ENCODE data around the gene PPTC7.
"Not testable (repeated sequence)": the region's sequence is repeated elsewhere in the genome, so short reads cannot be mapped to it uniquely, and the experiment has no call there.

Gene PPTC7

DNA sequence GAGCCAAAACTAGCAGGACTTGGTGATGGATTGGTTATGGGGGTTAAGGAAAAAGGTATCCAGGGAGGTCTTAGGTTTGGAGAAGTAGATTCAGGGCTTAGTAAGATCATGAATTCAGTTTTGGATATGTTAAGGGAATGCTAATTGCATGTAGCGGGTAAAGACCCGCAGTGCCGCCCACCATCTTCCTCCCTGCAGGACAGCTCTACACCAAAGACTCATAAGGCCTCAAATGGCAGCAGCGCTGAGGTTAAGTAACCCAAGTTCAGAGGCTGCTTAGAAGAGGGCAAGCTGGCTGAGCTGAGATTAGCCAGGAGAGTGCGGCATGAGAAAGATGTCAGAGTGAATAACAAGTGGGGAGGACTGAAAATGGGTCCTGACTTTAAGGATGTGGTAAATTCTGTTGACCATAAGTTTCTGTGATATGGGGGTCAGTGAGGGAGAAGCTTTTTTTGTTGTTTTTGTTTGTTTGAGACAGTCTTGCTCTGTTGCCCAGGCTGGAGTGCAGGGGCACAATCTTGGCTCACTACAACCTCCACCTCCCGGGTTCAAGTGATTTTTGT is 54.8 kb downstream of the PPTC7 start:
- no peaks in the 10 kb centered on the region for H3K9me3 ChIP-seq (replicated peaks in 1 of 2; ENCODE audit: control insufficient read depth in 2 of 2, insufficient read depth in 1 of 2, low read depth in 1 of 2, low read length in 2 of 2)
- no peak overlapping the region for H2BK15ac ChIP-seq (ENCODE audit: low read length)
- no peak for DNase-seq (ENCODE audit: low spot score)
- peaks cover 0 to 7% of the 10 kb centered on the region in 2 donors for H3K36me3 ChIP-seq (replicated peaks in 1 of 2; ENCODE audit: control insufficient read depth in 2 of 2, insufficient read depth in 2 of 2, low read length in 2 of 2)
- H2BK5ac ChIP-seq (ENCODE audit: low read length) = no peak overlapping the region
- no CpG with 5 or more reads among the region's 6 CpGs for WGBS, 2 donors (ENCODE audit: extremely low coverage in 2 of 2, insufficient read length in 2 of 2, insufficient replicate concordance in 1 of 2)
- no peak overlapping the region for H4K8ac ChIP-seq (ENCODE audit: low read depth, low read length)
- H2AFZ ChIP-seq (ENCODE audit: low read length) = no peak overlapping the region
- H3K9ac ChIP-seq (ENCODE audit: low read depth, low read length, poor library complexity) = no peak overlapping the region
- H3K18ac ChIP-seq (ENCODE audit: low read length) = no peak overlapping the region
- no peak overlapping the region for H4K91ac ChIP-seq (ENCODE audit: low read depth, low read length, poor library complexity)
- no peaks in the 10 kb centered on the region for H3K27me3 ChIP-seq (ENCODE audit: control insufficient read depth in 3 of 3, insufficient read depth in 3 of 3, low read depth in 1 of 3, low read length in 3 of 3)
- no peak overlapping the region for H3K4me3 ChIP-seq (ENCODE audit: low read length in 2 of 2)
- H2AK5ac ChIP-seq (ENCODE audit: low read depth, low read length) = no peak overlapping the region
- no peaks in the 10 kb centered on the region for H3K79me1 ChIP-seq (ENCODE audit: low read depth, low read length)
- H3K14ac ChIP-seq (ENCODE audit: low read length) = no peak overlapping the region
- H3K4me2 ChIP-seq (ENCODE audit: insufficient read depth, low read length, poor library complexity, severe bottlenecking) = no peak overlapping the region
- no peak overlapping the region for H2BK12ac ChIP-seq (ENCODE audit: low read length)
- no peak overlapping the region for H2BK120ac ChIP-seq (ENCODE audit: low read depth, low read length)
- H3K4ac ChIP-seq (ENCODE audit: low read length) = no peak overlapping the region
- no peak overlapping the region for H3K23ac ChIP-seq (ENCODE audit: low read depth, low read length, poor library complexity)
- H3K27ac ChIP-seq (replicated peaks; ENCODE audit: low read length) = no peak overlapping the region
- H3K4me1 ChIP-seq (ENCODE audit: control insufficient read depth in 2 of 2, insufficient read depth in 1 of 2, low read depth in 1 of 2, low read length in 2 of 2) = no peaks in the 10 kb centered on the region

DNA sequence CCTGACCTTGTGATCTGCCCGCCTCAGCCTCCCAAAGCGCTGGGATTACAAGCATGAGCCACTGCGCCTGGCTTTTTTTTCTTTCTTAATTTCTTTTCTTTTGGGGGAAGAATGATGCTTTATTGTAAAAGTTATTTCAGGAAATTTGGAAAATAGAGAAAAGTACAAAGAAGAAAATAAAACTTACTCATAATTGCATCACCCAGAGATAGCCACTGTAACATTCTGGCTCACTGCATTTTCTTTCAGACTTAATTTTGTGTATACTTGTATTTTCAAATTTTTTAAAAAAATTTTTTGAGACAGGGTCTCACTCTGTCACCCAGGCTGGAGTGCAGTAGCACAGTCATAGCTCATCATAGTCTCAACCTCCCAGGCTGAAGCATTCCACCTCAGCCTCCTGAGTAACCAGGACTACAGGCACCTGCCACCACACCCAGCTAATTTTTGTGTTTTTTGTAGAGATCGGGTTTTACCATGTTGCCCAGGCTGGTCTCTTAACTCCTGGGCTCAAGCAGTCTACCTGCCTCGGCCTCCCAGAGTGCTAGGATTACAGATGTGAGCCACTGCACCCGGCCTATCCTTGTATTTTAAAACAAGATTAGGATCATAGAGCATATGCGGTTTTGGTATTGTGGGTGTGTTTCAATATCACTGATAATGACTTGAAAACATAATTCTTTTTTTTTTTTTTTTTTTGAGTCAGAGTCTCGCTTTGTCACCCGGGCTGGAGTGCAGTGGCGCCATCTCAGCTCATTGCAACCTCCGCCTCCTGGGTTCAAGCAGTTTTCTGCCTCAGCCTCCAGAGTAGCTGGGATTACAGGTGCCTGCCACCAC is 62.0 kb downstream of the PPTC7 start:
- not testable (repeated sequence) for H3K4ac ChIP-seq (ENCODE audit: low read length); H2BK5ac ChIP-seq (ENCODE audit: low read length); H2BK12ac ChIP-seq (ENCODE audit: low read length); H4K91ac ChIP-seq (ENCODE audit: low read depth, low read length, poor library complexity); H3K36me3 ChIP-seq (replicated peaks in 1 of 2; ENCODE audit: control insufficient read depth in 2 of 2, insufficient read depth in 2 of 2, low read length in 2 of 2); H4K8ac ChIP-seq (ENCODE audit: low read depth, low read length); H3K4me1 ChIP-seq (ENCODE audit: control insufficient read depth in 2 of 2, insufficient read depth in 1 of 2, low read depth in 1 of 2, low read length in 2 of 2); H2AFZ ChIP-seq (ENCODE audit: low read length); H3K79me1 ChIP-seq (ENCODE audit: low read depth, low read length); H3K4me2 ChIP-seq (ENCODE audit: insufficient read depth, low read length, poor library complexity, severe bottlenecking); H3K27ac ChIP-seq (replicated peaks; ENCODE audit: low read length); H2BK120ac ChIP-seq (ENCODE audit: low read depth, low read length); H3K27me3 ChIP-seq (ENCODE audit: control insufficient read depth in 3 of 3, insufficient read depth in 3 of 3, low read depth in 1 of 3, low read length in 3 of 3); H3K9ac ChIP-seq (ENCODE audit: low read depth, low read length, poor library complexity); H3K4me3 ChIP-seq (ENCODE audit: low read length in 2 of 2); DNase-seq (ENCODE audit: low spot score); H3K9me3 ChIP-seq (replicated peaks in 1 of 2; ENCODE audit: control insufficient read depth in 2 of 2, insufficient read depth in 1 of 2, low read depth in 1 of 2, low read length in 2 of 2); H2AK5ac ChIP-seq (ENCODE audit: low read depth, low read length); H3K23ac ChIP-seq (ENCODE audit: low read depth, low read length, poor library complexity); H3K18ac ChIP-seq (ENCODE audit: low read length); H3K14ac ChIP-seq (ENCODE audit: low read length); H2BK15ac ChIP-seq (ENCODE audit: low read length)
- no CpG with 5 or more reads among the region's 11 CpGs for WGBS, 2 donors (ENCODE audit: extremely low coverage in 2 of 2, insufficient read length in 2 of 2, insufficient replicate concordance in 1 of 2)

DNA sequence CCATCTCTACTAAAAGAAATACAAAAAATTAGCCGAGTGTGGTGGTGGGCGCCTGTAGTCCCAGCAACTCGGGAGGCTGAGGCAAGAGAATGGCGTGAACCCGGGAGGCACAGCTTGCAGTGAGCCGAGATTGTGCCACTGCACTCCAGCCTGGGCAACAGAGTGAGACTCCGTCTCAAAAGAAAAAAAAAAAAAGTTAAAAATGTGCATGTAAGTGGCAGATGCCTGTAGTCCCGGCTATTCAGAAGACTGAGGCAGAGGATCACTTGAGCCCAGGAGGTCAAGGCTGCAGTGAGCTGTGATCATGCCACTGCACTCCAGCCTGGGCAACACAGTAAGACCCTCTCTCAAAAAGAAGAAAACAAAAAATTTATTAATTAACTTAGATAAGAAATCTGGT is 65.1 kb downstream of the PPTC7 start:
- WGBS, 2 donors (ENCODE audit: extremely low coverage in 2 of 2, insufficient read length in 2 of 2, insufficient replicate concordance in 1 of 2) = no CpG with 5 or more reads among the region's 8 CpGs
- H3K4ac ChIP-seq (ENCODE audit: low read length) = not testable (repeated sequence)

DNA sequence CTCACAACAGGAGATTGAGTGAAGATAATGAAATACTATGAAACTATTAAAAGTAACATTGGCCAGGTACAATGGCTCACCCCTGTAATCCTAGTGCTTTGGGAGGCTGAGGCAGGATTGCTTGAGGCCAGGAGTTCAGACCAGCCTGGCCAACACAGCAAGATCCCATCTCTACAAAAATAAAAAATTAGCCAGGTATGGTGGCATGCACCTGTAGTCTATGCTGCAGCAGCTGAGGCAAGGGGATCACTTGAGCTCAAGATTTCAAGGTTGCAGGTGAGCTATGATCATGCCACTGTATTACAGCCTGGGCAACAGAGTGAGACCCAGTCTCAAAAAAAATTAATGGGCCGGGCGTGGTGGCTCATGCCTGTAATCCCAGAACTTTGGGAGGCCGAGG is 66.1 kb downstream of the PPTC7 start:
- no peak overlapping the region for H3K9ac ChIP-seq (ENCODE audit: low read depth, low read length, poor library complexity)
- H2BK120ac ChIP-seq (ENCODE audit: low read depth, low read length) = no peak overlapping the region
- H3K27me3 ChIP-seq (ENCODE audit: control insufficient read depth in 3 of 3, insufficient read depth in 3 of 3, low read depth in 1 of 3, low read length in 3 of 3) = peaks cover 0 to 7% (median 0%) of the 10 kb centered on the region in 3 experiments
- H3K4ac ChIP-seq (ENCODE audit: low read length) = no peak overlapping the region
- no peaks in the 10 kb centered on the region for H3K79me1 ChIP-seq (ENCODE audit: low read depth, low read length)
- no peaks in the 10 kb centered on the region for H3K36me3 ChIP-seq (replicated peaks in 1 of 2; ENCODE audit: control insufficient read depth in 2 of 2, insufficient read depth in 2 of 2, low read length in 2 of 2)
- no peak overlapping the region for H2AFZ ChIP-seq (ENCODE audit: low read length)
- no peak overlapping the region for H2BK5ac ChIP-seq (ENCODE audit: low read length)
- no peaks in the 10 kb centered on the region for H3K9me3 ChIP-seq (replicated peaks in 1 of 2; ENCODE audit: control insufficient read depth in 2 of 2, insufficient read depth in 1 of 2, low read depth in 1 of 2, low read length in 2 of 2)
- no peak overlapping the region for H4K8ac ChIP-seq (ENCODE audit: low read depth, low read length)
- H3K14ac ChIP-seq (ENCODE audit: low read length) = no peak overlapping the region
- no peak overlapping the region for H3K4me3 ChIP-seq (ENCODE audit: low read length in 2 of 2)
- H3K18ac ChIP-seq (ENCODE audit: low read length) = no peak overlapping the region
- H3K27ac ChIP-seq (replicated peaks; ENCODE audit: low read length) = no peak overlapping the region
- no peaks in the 10 kb centered on the region for H3K4me1 ChIP-seq (ENCODE audit: control insufficient read depth in 2 of 2, insufficient read depth in 1 of 2, low read depth in 1 of 2, low read length in 2 of 2)
- no peak overlapping the region for H3K4me2 ChIP-seq (ENCODE audit: insufficient read depth, low read length, poor library complexity, severe bottlenecking)
- no peak overlapping the region for H4K91ac ChIP-seq (ENCODE audit: low read depth, low read length, poor library complexity)
- no peak overlapping the region for H2AK5ac ChIP-seq (ENCODE audit: low read depth, low read length)
- no peak overlapping the region for H3K23ac ChIP-seq (ENCODE audit: low read depth, low read length, poor library complexity)
- WGBS, 2 donors (ENCODE audit: extremely low coverage in 2 of 2, insufficient read length in 2 of 2, insufficient replicate concordance in 1 of 2) = no CpG with 5 or more reads among the region's 3 CpGs
- no peak for DNase-seq (ENCODE audit: low spot score)
- no peak overlapping the region for H2BK15ac ChIP-seq (ENCODE audit: low read length)
- no peak overlapping the region for H2BK12ac ChIP-seq (ENCODE audit: low read length)

More for the DNA sequence above, 65.1 kb downstream of the PPTC7 start:
- H3K14ac ChIP-seq (ENCODE audit: low read length); H2BK5ac ChIP-seq (ENCODE audit: low read length); H3K79me1 ChIP-seq (ENCODE audit: low read depth, low read length); H2AK5ac ChIP-seq (ENCODE audit: low read depth, low read length); H2BK12ac ChIP-seq (ENCODE audit: low read length); DNase-seq (ENCODE audit: low spot score); H3K9me3 ChIP-seq (replicated peaks in 1 of 2; ENCODE audit: control insufficient read depth in 2 of 2, insufficient read depth in 1 of 2, low read depth in 1 of 2, low read length in 2 of 2); H2AFZ ChIP-seq (ENCODE audit: low read length); H3K36me3 ChIP-seq (replicated peaks in 1 of 2; ENCODE audit: control insufficient read depth in 2 of 2, insufficient read depth in 2 of 2, low read length in 2 of 2); H3K4me2 ChIP-seq (ENCODE audit: insufficient read depth, low read length, poor library complexity, severe bottlenecking); H2BK120ac ChIP-seq (ENCODE audit: low read depth, low read length); H4K8ac ChIP-seq (ENCODE audit: low read depth, low read length); H3K4me3 ChIP-seq (ENCODE audit: low read length in 2 of 2); H3K27me3 ChIP-seq (ENCODE audit: control insufficient read depth in 3 of 3, insufficient read depth in 3 of 3, low read depth in 1 of 3, low read length in 3 of 3); H3K4me1 ChIP-seq (ENCODE audit: control insufficient read depth in 2 of 2, insufficient read depth in 1 of 2, low read depth in 1 of 2, low read length in 2 of 2); H3K23ac ChIP-seq (ENCODE audit: low read depth, low read length, poor library complexity); H3K18ac ChIP-seq (ENCODE audit: low read length); H3K9ac ChIP-seq (ENCODE audit: low read depth, low read length, poor library complexity); H2BK15ac ChIP-seq (ENCODE audit: low read length); H4K91ac ChIP-seq (ENCODE audit: low read depth, low read length, poor library complexity); H3K27ac ChIP-seq (replicated peaks; ENCODE audit: low read length): not testable (repeated sequence)

All from neuronal stem cell (in vitro differentiated cells).